ENCODE data around the gene NDUFV2. TPM values are rescaled to one million over a fixed set of nuclear protein-coding genes. Genes with fewer than 3 reads are reported as not detected.
A peak's percentile ranks its signal among the peaks of the same experiment; 100 is the strongest.

Gene NDUFV2
- polyA plus RNA-seq, 1 donor (not counting 4 experiments of a cell fraction or from before 2014, with no cell fraction given) = 202 TPM

GRCh38 chr18:9104244-9104901 is 1.9 kb downstream of the NDUFV2 start:
- no peaks in the 10 kb centered on the region for H3K36me3 ChIP-seq (ENCODE audit: control insufficient read depth in 2 of 2, extremely low read depth in 1 of 2, insufficient read depth in 2 of 2, low read length in 2 of 2)
- TF ChIP-seq CTCF (optimal IDR thresholded peaks at IDR 0.05 in 1 of 3, IDR thresholded peaks at IDR 0.05 in 1 of 3, conservative IDR thresholded peaks at IDR 0.05 in 1 of 3; ENCODE audit: extremely low read depth in 1 of 3, insufficient read depth in 2 of 3, low read length in 3 of 3) = no peak
- peak overlapping the region; percentile 54 to 96 (median 93) for H3K4me3 ChIP-seq (ENCODE audit: control insufficient read depth in 2 of 3, extremely low read depth in 1 of 3, insufficient read depth in 2 of 3, low read depth in 1 of 3, low read length in 3 of 3)
- peaks cover 2% of the 10 kb centered on the region for H4K20me1 ChIP-seq (ENCODE audit: control insufficient read depth, extremely low read depth, insufficient read depth, low read length)
- peak overlapping the region; percentile 93 for H3K27ac ChIP-seq (ENCODE audit: control insufficient read depth, insufficient read depth, low read length)
- no peaks in the 10 kb centered on the region for H3K27me3 ChIP-seq (ENCODE audit: control insufficient read depth, extremely low read depth, insufficient read depth, low read length)
- peaks cover 70% of the 10 kb centered on the region for H3K79me2 ChIP-seq (ENCODE audit: control insufficient read depth, insufficient read depth, low read length)
- H3K9ac ChIP-seq (ENCODE audit: control insufficient read depth, extremely low read depth, insufficient read depth, low read length) = peak overlapping the region; percentile 95
- dilution Hi-C loops (cut with MboI; ENCODE audit: extremely low pct_ligation_motif_present, low sequenced_read_pairs) = no loop called here
- DNase-seq (ENCODE audit: low read depth, low spot score) (no peak), FAIRE-seq (no peak)
- H3K4me2 ChIP-seq (ENCODE audit: control insufficient read depth, extremely low read depth, insufficient read depth, low read depth, low read length) = peak overlapping the region; percentile 97
- H3K4me1 ChIP-seq (ENCODE audit: control insufficient read depth, extremely low read depth, insufficient read depth, low read length) = peaks cover 31% of the 10 kb centered on the region
- H3K9me3 ChIP-seq (ENCODE audit: control insufficient read depth, low read depth, low read length) = no peaks in the 10 kb centered on the region
- H3K9me1 ChIP-seq (ENCODE audit: control insufficient read depth, extremely low read depth, insufficient read depth, low read length) = no peaks in the 10 kb centered on the region
- no peak overlapping the region for H2AFZ ChIP-seq (ENCODE audit: control insufficient read depth, low read length)

GRCh38 chr18:9105420-9105819 is 2.9 kb downstream of the NDUFV2 start:
- Histone ChIP-seq H2AFZ (ENCODE audit: control insufficient read depth, low read length) (no peak overlapping the region), H3K9ac (ENCODE audit: control insufficient read depth, extremely low read depth, insufficient read depth, low read length) (peak overlapping the region; percentile 37), H3K4me3 (ENCODE audit: control insufficient read depth in 2 of 3, extremely low read depth in 1 of 3, insufficient read depth in 2 of 3, low read depth in 1 of 3, low read length in 3 of 3) (peak overlapping the region; percentile 20 to 96 (median 93)), H3K9me1 (ENCODE audit: control insufficient read depth, extremely low read depth, insufficient read depth, low read length) (no peaks in the 10 kb centered on the region), H3K4me2 (ENCODE audit: control insufficient read depth, extremely low read depth, insufficient read depth, low read depth, low read length) (peak overlapping the region; percentile 97), H3K27me3 (ENCODE audit: control insufficient read depth, extremely low read depth, insufficient read depth, low read length) (no peaks in the 10 kb centered on the region), H3K79me2 (ENCODE audit: control insufficient read depth, insufficient read depth, low read length) (peaks cover 81% of the 10 kb centered on the region), H3K9me3 (ENCODE audit: control insufficient read depth, low read depth, low read length) (no peaks in the 10 kb centered on the region), H3K36me3 (ENCODE audit: control insufficient read depth in 2 of 2, extremely low read depth in 1 of 2, insufficient read depth in 2 of 2, low read length in 2 of 2) (no peaks in the 10 kb centered on the region), H4K20me1 (ENCODE audit: control insufficient read depth, extremely low read depth, insufficient read depth, low read length) (peaks cover 2% of the 10 kb centered on the region), H3K27ac (ENCODE audit: control insufficient read depth, insufficient read depth, low read length) (peak overlapping the region; percentile 37), H3K4me1 (ENCODE audit: control insufficient read depth, extremely low read depth, insufficient read depth, low read length) (peaks cover 31% of the 10 kb centered on the region)
- FAIRE-seq (no peak), DNase-seq (ENCODE audit: low read depth, low spot score) (no peak)
- dilution Hi-C loops (cut with MboI; ENCODE audit: extremely low pct_ligation_motif_present, low sequenced_read_pairs) = no loop called here
- TF ChIP-seq CTCF (optimal IDR thresholded peaks at IDR 0.05 in 1 of 3, IDR thresholded peaks at IDR 0.05 in 1 of 3, conservative IDR thresholded peaks at IDR 0.05 in 1 of 3; ENCODE audit: extremely low read depth in 1 of 3, insufficient read depth in 2 of 3, low read length in 3 of 3) (no peak), EZH2 (IDR thresholded peaks at IDR 0.05; ENCODE audit: low read length) (no peak)

Data from keratinocyte (primary cell).